BLaER1 (cell line): ENCODE data around the gene SCARB2.

Source experiments
- H3K27ac ChIP-seq: shearing (Covaris generic); formaldehyde crosslinking; 2 replicates; pipeline ENCODE4 v1.8.1; 2022
- H3K27me3 ChIP-seq: shearing (Covaris generic); formaldehyde crosslinking; 2 replicates; pipeline ENCODE4 v1.8.1; 2022
- H3K36me3 ChIP-seq: shearing (Covaris generic); formaldehyde crosslinking; 2 replicates; pipeline ENCODE4 v1.8.1; 2022
- H3K4me1 ChIP-seq: shearing (Covaris generic); formaldehyde crosslinking; 2 replicates; pipeline ENCODE4 v1.8.1; 2022
- H3K4me2 ChIP-seq: shearing (Covaris generic); formaldehyde crosslinking; 2 replicates; pipeline ENCODE4 v1.8.1; 2022
- H3K4me3 ChIP-seq: shearing (Covaris generic); formaldehyde crosslinking; 2 replicates; pipeline ENCODE4 v1.8.1; 2022
- H3K9ac ChIP-seq: shearing (Covaris generic); formaldehyde crosslinking; 2 replicates; pipeline ENCODE4 v1.8.1; 2022
- H3K9me3 ChIP-seq: shearing (Covaris generic); formaldehyde crosslinking; 2 replicates; pipeline ENCODE4 v1.8.1; 2022
- H4K20me1 ChIP-seq: shearing (Covaris generic); formaldehyde crosslinking; 2 replicates; pipeline ENCODE4 v1.8.1; 2022
- Cebpa-rat ChIP-seq: shearing (Covaris generic); IDR thresholded peaks from 2 replicates; pipeline ENCODE4 v1.8.1; 2022

Gene SCARB2

DNA sequence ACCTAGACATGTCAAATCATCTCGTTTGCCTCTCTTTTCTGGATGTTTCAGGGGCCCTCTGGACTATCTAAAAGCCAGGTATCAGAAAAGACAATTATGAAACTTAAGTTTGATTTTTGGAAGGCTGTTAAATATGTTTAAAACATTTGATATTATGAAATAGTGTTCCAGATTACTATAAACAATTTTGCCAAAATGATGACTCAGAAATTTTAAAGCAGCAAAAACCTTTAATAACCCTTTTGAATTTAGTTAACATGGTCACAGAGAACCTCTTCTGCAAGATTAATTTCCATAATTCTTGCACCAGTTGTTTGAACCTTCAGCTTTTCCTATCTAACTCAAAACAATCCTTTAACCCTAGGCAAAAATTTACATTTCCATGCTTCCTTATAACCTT is 19.1 kb upstream of the SCARB2 start:
- Histone ChIP-seq H3K36me3 (no peaks in the 10 kb centered on the region), H3K27ac (no peak overlapping the region), H3K9ac (no peak overlapping the region), H3K4me2 (no peak overlapping the region), H3K4me1 (no peaks in the 10 kb centered on the region), H3K4me3 (no peak overlapping the region), H4K20me1 (no peaks in the 10 kb centered on the region), H3K27me3 (no peaks in the 10 kb centered on the region), H3K9me3 (peaks cover 15% of the 10 kb centered on the region)
- no peak for TF ChIP-seq Cebpa-rat

DNA sequence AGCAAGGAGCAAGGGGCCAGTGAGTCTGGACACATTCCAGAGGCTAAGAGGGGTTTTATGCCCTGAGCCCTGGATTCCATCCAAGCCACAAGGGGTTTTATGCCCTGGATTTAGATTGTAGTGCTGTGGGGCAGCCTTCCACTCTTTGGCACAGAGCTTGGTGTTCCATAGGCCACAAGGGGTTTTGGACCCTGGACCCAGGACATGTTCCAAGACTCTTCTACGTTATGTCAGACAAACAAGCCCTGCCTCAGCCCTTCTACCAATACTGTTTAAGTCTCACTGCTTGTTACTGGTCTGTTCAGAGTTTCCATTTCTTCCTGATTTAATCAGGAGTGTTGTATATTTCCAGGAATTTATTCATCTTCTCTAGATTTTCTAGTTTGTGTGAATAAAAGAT is 12.8 kb upstream of the SCARB2 start:
- no peak overlapping the region for H3K4me2 ChIP-seq
- H4K20me1 ChIP-seq: no peaks in the 10 kb centered on the region
- no peaks in the 10 kb centered on the region for H3K27me3 ChIP-seq
- no peak overlapping the region for H3K4me3 ChIP-seq
- no peak overlapping the region for H3K27ac ChIP-seq
- H3K36me3 ChIP-seq: no peaks in the 10 kb centered on the region
- H3K4me1 ChIP-seq: no peaks in the 10 kb centered on the region
- H3K9me3 ChIP-seq: peaks cover 12% of the 10 kb centered on the region
- no peak for TF ChIP-seq Cebpa-rat
- no peak overlapping the region for H3K9ac ChIP-seq

DNA sequence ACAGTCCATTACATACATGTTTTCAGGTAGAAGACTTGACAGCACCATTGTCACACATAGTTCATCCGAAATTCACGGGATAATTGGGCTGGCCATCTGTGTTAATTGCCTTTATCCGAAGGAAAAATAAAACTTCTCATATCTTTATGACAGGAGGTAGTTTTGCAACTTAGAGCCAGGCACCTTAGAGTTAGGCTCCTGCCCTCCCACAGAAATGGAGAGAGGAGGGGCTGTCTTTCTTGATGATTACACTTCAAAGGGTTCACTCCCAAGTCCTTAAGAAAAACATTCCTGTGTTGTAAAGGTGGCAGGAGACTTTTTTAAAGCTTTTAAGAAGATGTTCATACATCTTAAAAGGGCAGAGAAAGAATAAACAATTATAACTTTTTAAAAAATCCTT is 10.5 kb upstream of the SCARB2 start:
- peaks cover 6% of the 10 kb centered on the region; the same call in 1 of the 2 replicates for H3K4me1 ChIP-seq
- no peaks in the 10 kb centered on the region for H3K27me3 ChIP-seq
- H3K4me2 ChIP-seq: no peak overlapping the region
- H4K20me1 ChIP-seq: no peaks in the 10 kb centered on the region
- no peak for TF ChIP-seq Cebpa-rat
- H3K9me3 ChIP-seq: peaks cover 9% of the 10 kb centered on the region
- H3K27ac ChIP-seq: no peak overlapping the region
- H3K4me3 ChIP-seq: no peak overlapping the region
- H3K9ac ChIP-seq: no peak overlapping the region
- H3K36me3 ChIP-seq: no peaks in the 10 kb centered on the region

DNA sequence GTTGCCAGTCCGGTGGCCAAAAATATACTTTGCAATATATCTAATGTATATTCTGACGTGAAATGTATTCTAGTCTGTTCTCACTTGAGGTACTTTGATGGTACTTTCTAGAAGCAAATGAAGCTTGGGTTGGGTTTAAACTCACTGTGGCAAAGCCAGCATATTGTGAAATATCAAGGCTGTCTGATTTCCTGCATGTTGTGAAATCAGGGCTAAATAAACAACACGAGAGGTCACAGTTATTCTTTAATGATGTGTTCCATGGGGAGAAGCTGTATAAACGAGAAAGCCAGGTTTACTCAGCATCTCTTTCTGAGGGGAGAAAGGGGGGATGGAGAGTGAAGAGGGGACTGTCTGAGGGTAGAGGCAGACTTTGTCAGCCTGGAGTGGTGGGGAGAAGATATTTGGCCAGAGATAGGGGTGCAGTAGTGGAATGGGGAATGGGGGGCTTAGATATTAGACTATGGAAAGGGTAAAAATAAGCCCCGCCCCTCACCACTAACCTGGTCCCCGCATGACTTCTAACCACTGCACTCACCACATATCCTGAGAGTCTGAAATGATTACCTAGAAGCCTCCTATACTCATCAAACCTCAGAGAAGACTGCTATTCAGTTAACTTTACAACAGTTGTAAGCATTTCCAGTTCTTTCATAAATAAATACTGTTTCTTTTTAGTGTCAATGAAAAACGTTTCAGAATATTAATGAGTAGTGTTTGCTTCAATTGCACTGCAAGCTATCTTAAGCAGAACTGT is 5.9 kb upstream of the SCARB2 start:
- H4K20me1 ChIP-seq: no peaks in the 10 kb centered on the region
- H3K4me3 ChIP-seq: no peak overlapping the region
- H3K4me1 ChIP-seq: peaks cover 15% of the 10 kb centered on the region
- no peaks in the 10 kb centered on the region for H3K27me3 ChIP-seq
- no peaks in the 10 kb centered on the region for H3K36me3 ChIP-seq
- H3K9me3 ChIP-seq: no peaks in the 10 kb centered on the region
- TF ChIP-seq Cebpa-rat: no peak
- H3K9ac ChIP-seq: no peak overlapping the region
- H3K4me2 ChIP-seq: no peak overlapping the region
- H3K27ac ChIP-seq: no peak overlapping the region

DNA sequence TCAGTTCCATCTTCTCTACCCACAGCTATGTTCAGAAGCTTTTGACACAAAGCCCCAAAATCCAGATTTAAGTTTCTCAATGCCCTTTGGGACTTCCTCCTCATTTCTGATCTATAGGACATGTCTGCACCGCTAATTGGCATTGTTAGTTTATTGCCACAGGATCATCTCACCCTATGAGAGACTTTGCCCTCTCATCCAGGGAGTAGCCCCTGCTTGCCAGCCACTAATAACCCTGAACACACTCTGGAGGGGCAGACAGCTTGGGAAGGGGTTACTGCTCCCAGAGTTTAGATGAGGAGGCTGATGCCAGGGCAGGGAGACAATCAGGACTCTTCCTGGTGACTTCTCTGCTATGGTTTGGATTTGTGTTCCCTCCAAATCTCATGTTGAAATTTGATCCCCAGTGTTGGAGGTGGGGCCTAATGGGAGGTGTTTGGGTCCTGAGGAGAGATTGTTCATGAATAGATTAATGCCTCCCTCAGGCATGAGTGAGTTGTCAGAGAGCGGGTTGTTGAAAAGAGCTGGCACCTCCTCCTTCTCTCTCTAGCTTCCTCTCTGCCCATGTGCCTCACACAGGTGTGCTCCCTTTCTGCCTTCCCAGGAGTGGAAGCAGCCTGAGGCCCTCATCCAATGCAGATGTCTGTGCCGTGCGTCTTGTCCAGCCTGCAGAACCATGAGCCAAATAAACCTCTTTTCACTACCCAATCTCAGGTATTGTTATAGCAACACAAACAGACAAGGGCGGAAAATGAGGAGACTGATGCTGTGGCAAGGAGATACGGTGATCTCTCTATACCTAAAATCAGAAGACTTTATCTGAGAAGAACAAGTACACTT is 3.6 kb upstream of the SCARB2 start:
- no peaks in the 10 kb centered on the region for H3K36me3 ChIP-seq
- H3K4me1 ChIP-seq: peaks cover 26% of the 10 kb centered on the region
- peaks cover 9% of the 10 kb centered on the region for H4K20me1 ChIP-seq
- H3K4me3 ChIP-seq: no peak overlapping the region
- H3K27me3 ChIP-seq: no peaks in the 10 kb centered on the region
- no peak overlapping the region for H3K27ac ChIP-seq
- H3K4me2 ChIP-seq: no peak overlapping the region
- H3K9ac ChIP-seq: no peak overlapping the region
- no peaks in the 10 kb centered on the region for H3K9me3 ChIP-seq
- no peak for TF ChIP-seq Cebpa-rat

DNA sequence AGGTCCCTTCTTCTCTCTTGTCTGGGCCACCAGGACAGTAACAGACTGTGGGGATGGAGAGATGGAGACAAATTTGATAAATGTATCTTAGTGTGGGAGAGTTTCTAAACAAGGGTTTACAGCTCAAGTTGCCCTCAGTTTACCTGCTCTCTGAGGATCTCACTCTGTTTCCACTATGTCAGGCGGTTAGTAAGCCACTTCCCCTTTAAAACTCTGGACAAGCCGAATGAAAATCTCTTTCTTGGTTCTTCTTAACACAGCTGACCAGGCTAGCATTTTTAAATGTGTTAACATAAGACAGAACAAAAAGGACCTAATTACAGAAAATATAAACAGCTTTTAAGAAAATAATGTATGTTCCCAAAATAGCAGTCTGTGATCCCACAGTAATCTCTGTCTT is 2.9 kb upstream of the SCARB2 start:
- peaks cover 16% of the 10 kb centered on the region for H4K20me1 ChIP-seq
- peaks cover 32% of the 10 kb centered on the region for H3K4me1 ChIP-seq
- no peak overlapping the region for H3K9ac ChIP-seq
- no peaks in the 10 kb centered on the region for H3K36me3 ChIP-seq
- no peaks in the 10 kb centered on the region for H3K27me3 ChIP-seq
- H3K27ac ChIP-seq: no peak overlapping the region
- TF ChIP-seq Cebpa-rat: no peak
- no peak overlapping the region for H3K4me3 ChIP-seq
- H3K9me3 ChIP-seq: no peaks in the 10 kb centered on the region
- no peak overlapping the region for H3K4me2 ChIP-seq

DNA sequence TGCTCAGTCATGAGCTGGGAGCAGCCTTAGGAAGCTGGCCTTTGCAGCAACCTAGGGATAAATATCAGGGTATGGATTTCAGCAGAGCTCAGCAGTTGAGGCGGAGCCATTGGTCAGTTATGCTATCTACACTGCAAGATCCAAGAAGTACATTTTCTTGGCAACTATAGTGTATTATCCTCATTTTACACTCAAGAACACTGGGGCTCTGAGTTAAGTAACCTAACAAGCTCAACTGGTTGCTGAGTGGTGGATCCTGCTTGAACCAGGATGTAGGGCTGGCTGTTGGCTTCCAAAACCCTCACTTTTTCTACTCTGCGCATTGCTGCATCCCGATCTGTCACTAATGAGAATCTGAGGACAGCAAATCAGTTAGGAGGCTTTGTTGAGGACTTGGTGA is 1.5 kb upstream of the SCARB2 start:
- Histone ChIP-seq H3K27me3 (no peaks in the 10 kb centered on the region), H3K4me3 (no peak overlapping the region), H3K9me3 (no peaks in the 10 kb centered on the region), H3K27ac (no peak overlapping the region), H3K4me1 (peaks cover 41% of the 10 kb centered on the region), H3K36me3 (no peaks in the 10 kb centered on the region), H3K9ac (no peak overlapping the region), H3K4me2 (peak overlapping the region; percentile 88), H4K20me1 (peaks cover 29% of the 10 kb centered on the region)
- no peak for TF ChIP-seq Cebpa-rat

DNA sequence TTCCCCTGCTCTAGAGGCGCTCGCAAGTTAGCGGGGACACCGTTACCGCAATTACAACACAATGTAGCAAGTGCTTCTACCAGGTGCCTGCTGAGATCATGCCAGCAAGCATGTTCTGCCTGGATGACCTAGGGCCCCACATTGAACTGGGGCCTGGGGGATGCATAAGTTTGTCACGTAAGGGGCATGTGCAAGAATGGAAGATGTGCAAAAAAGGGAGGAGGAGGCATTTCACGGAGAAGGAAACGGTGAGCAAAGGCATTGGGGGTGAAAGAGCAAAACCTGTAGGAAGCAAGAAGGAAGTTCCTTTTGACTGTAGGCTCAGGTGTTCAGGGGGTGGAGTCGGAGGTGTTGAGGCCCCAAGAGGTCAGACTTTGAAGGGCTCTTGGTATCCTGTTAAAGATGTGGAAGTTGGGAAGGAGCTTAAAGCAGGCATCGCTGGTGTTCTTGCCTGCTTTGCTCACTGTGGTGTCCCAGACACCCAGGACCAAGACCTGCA is 602 bp upstream of the SCARB2 start:
- peaks cover 49% of the 10 kb centered on the region for H3K4me1 ChIP-seq
- peak overlapping the region; percentile 88 for H3K4me2 ChIP-seq
- peaks cover 38% of the 10 kb centered on the region for H4K20me1 ChIP-seq
- peak overlapping the region; percentile 89 for H3K27ac ChIP-seq
- peak overlapping the region; percentile 86 for H3K9ac ChIP-seq
- no peaks in the 10 kb centered on the region for H3K36me3 ChIP-seq
- no peaks in the 10 kb centered on the region for H3K9me3 ChIP-seq
- no peak for TF ChIP-seq Cebpa-rat
- no peaks in the 10 kb centered on the region for H3K27me3 ChIP-seq
- peak overlapping the region; percentile 83 for H3K4me3 ChIP-seq

DNA sequence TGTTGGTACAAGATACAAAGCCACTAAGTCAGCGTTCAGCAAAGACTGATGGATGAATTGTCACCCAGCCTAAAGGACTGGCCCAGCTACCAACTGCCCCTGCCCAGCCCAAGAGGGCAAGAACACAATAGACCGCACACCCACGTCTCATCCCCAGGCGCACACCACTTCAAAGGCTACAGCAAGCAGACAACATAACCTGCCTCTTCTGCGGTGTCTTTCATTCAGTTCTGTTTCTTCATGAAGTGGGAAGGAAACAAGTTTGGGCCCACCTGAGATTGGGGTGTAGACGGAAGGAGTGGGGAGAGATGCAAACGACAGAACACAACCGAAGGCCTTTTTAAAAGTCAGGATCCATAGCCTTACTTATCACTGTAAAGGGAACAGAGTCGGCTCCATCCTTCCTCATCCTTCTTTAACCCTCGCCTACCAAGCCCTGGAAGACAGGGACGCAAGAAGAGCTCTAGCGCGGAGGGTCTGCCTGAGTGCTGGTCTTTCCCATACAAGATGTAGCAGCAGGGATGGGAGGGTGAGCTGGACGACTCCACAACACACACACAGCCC is 691 bp downstream of the SCARB2 start:
- Histone ChIP-seq H3K4me3 (peak overlapping the region; percentile 83), H3K36me3 (no peaks in the 10 kb centered on the region), H3K9ac (peak overlapping the region; percentile 86), H4K20me1 (peaks cover 45% of the 10 kb centered on the region), H3K27ac (peak overlapping the region; percentile 89), H3K9me3 (no peaks in the 10 kb centered on the region), H3K4me1 (peaks cover 62% of the 10 kb centered on the region), H3K4me2 (peak overlapping the region; percentile 88), H3K27me3 (no peaks in the 10 kb centered on the region)
- TF ChIP-seq Cebpa-rat: no peak
